Activated CD8-positive, alpha-beta memory T cell treated with anti-CD3 and anti-CD28 coated beads for 36 hours (primary cell): ENCODE measurements around the gene SPATA7. TPM values are rescaled to one million over a fixed set of nuclear protein-coding genes. Genes with fewer than 3 reads are reported as not detected.

ENCODE experiments used
- CTCF ChIA-PET: fragments of 350-600 bp; sonication (Branson Sonifier 250); formaldehyde crosslinking; loops from one replicate; lab custom pipeline; 2021; ENCODE audit warnings: antibody characterized with exemption; lab: Charles Lee
- POLR2A ChIA-PET: fragments of 350-600 bp; sonication (Branson Sonifier 250); formaldehyde crosslinking; loops from one replicate; lab custom pipeline; 2021; ENCODE audit warnings: antibody characterized with exemption; lab: Charles Lee
- total RNA-seq, 2 experiments: library from RNA; stranded (reverse); gene quantifications; one replicate each; pipeline ENCODE4 v1.2.3, GENCODE V29; 2021

The SPATA7 gene
- total RNA-seq, 2 experiments from 2014 or later: 2.4 to 2.8 TPM

DNA sequence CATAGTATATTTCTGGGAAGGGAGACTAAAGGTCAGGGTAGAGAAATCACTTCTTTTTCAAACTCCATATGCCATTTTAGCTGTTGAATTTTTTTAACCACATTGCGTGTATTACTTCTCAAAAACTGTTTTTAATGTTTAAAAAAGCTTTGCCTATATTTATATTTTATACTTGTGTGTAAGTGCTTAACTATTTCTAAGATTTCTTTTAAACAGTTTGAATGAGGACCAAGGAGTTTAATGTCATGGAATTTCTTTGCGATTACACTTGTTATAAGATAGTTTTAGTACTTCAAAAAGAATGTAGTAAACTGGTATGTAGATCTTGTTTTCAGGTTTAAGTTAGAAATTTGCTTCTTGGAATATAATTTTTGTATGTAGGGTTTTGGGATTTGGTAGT lies 7.2 kb downstream of the SPATA7 start:
- POLR2A ChIA-PET: no interaction called here

GRCh38 chr14:88411039-88411438 lies 25.6 kb downstream of the SPATA7 start:
- POLR2A ChIA-PET: no interaction called here
- CTCF ChIA-PET: no interaction called here

More for the DNA sequence above, 7.2 kb downstream of the SPATA7 start:
- CTCF ChIA-PET: interaction anchor here (1.4 kb wide), 1 partner anchor 12 kb away, joined by 3 read pairs; no protein-coding TSS in a partner anchor

GRCh38 chr14:88417594-88417993 lies 32.1 kb downstream of the SPATA7 start:
- ChIA-PET CTCF (no interaction called here), POLR2A (no interaction called here)

DNA sequence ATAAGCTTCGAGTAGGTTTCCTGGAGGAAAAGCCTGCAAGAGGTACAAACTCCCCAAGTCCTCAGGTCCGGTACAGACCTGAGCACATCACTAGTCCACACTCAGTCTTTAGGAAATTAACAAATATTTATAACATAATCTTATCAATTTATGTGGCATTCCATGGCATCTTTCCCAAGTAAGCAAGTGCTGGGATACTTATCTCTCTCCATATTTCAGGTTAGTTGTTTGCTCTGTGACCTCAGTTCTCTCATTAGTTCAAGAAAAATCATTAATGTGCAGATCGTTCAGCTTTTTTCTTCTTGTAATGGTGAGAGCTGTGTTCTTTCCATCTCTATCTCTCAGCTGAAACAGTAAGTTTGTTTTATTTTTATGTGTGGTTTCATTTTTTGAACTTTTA lies 34.7 kb downstream of the SPATA7 start:
- CTCF ChIA-PET: no interaction called here
- POLR2A ChIA-PET: no interaction called here

- ChIA-PET CTCF (no interaction called here), POLR2A (no interaction called here)
Measured at GRCh38 chr14:88421286-88421685, 35.8 kb downstream of the SPATA7 start.

DNA sequence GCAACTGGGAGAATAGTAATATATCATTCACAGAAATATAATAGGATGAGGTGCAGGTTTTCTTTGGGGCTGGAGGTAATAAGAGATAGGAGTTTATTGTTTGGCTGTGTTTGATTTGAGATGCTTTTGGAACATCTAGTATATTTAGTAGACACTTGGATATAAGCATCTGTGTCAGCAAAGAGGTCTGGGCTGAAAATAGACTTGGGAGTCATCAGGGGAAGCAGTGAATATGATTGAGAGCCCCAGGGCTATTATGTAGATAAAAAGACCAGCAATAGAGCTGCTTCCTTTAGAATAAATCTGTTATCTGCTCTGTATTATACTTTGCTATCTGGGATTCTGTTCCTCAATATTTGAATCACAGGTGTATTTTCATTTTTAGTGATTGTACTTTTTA lies 36.6 kb downstream of the SPATA7 start:
- ChIA-PET CTCF (no interaction called here), POLR2A (no interaction called here)

- POLR2A ChIA-PET: no interaction called here
Measured at GRCh38 chr14:88422919-88423650, 37.6 kb downstream of the SPATA7 start.

DNA sequence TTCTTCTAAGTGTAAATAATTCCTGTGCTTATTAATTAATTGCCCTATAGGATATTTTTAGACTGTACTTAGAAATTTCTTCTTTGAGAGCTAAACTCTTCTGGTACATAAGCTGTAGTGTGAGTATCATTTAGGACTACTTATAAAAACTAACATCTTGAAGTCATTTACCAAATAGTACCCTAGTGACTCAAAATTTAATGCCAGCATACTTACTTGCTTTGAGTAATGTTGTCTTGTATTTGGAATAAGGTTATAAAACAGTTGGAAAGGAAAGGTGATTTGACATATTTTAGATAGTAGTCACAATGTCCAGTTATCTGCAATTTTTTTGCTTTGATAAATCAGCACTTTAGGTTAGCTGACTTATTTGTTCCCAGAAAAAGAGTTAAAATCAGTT lies 39.1 kb downstream of the SPATA7 start:
- ChIA-PET CTCF (no interaction called here), POLR2A (no interaction called here)

More at GRCh38 chr14:88422919-88423650, 37.6 kb downstream of the SPATA7 start:
- CTCF ChIA-PET: no interaction called here

- ChIA-PET POLR2A (no interaction called here), CTCF (no interaction called here)
Measured at GRCh38 chr14:88426271-88426670, 40.8 kb downstream of the SPATA7 start.

- CTCF ChIA-PET: no interaction called here
- POLR2A ChIA-PET: no interaction called here
Measured at GRCh38 chr14:88430976-88431375, 45.5 kb downstream of the SPATA7 start.

DNA sequence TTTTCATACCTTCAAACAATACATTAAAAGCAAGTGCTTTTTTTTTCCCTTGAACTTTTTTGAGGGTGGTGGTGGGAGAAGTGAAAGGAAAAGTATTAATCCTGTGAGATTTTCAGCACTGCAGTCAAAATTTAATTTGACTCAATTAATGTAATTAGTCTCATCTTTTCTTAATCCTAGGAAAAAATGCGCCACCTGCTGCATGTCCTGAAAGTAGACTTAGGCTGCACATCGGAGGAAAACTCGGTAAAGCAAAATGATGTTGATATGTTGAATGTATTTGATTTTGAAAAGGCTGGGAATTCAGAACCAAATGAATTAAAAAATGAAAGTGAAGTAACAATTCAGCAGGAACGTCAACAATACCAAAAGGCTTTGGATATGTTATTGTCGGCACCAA lies 52.2 kb downstream of the SPATA7 start:
- ChIA-PET CTCF (no interaction called here), POLR2A (no interaction called here)

DNA sequence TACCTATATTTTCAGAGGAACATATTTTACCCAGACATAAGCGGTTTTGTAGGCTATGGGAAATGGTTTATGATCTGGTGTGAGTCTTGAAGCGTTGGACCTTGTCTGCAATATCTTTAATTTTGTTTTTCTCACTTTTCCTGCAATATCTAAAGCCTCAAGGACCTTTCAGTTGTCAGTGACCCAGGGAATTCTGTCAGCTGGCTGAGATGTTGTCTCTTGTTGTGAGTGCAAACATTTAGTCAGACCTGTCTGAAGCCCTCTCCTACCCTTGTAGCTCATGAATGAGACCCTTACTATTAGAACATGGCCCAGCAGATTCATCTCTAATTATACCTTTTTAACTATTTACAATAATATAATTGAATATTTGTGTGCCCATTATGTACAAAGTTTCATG lies 53.6 kb downstream of the SPATA7 start:
- ChIA-PET POLR2A (no interaction called here), CTCF (no interaction called here)

DNA sequence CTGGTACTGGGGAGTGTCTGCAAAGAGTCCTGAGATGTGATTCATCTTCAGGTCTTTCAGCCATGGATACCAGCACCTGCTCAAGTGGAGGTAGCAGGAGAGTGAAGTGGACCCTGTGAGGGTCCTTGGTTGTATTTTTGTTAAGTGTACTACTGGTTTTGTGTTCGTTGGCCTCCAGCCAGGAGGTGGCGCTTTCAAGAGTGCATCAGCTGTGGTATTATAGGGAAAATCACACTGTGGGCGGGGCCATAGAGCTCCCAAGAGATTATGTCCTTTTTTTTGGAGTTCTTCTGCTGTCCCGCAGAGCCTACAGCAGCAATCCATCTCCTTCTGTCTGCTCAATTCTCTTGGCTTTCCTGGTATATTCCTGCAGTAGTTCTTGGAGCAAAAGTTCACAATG lies 66.8 kb downstream of the SPATA7 start:
- POLR2A ChIA-PET: no interaction called here
- CTCF ChIA-PET: no interaction called here

DNA sequence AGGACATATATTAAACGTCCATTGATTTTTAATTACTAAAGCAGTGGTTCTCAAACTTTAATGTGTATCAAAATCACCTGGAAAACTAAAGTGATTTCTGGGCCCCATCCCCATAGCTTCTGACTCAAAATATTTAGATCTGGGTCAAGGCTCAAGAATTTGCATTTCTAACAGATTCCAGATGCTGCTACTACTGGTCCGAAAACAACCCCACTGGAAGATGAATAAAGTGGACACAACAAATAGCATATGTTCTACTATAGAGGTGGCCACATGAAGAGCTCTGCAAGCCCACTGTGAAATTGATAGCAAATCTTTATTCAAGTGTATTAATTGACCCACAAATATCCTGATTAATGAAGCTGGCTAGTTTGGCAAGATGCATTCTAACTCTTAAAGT lies 69.4 kb downstream of the SPATA7 start:
- ChIA-PET POLR2A (no interaction called here), CTCF (no interaction called here)

GRCh38 chr14:88463318-88463717 lies 77.9 kb downstream of the SPATA7 start:
- ChIA-PET CTCF (no interaction called here), POLR2A (no interaction called here)

DNA sequence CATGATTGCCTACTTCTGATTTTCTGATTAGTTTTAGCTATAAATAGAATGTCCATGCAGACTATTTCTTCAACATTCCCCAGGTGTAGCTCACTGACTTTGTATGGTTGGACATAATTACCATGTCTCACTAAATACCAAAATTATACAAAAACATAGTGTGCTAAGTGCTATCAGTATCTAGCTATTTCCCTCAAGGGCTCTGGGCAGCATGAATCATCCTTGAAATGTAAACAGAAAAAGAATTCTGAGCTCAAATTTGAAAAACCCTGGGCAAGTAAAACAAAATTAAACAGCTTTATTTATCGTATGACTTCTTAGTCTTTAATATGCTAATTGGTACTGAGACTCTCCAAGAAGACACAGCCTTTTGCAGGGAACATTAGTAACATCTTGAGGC lies 82.9 kb downstream of the SPATA7 start:
- ChIA-PET CTCF (no interaction called here), POLR2A (no interaction called here)

DNA sequence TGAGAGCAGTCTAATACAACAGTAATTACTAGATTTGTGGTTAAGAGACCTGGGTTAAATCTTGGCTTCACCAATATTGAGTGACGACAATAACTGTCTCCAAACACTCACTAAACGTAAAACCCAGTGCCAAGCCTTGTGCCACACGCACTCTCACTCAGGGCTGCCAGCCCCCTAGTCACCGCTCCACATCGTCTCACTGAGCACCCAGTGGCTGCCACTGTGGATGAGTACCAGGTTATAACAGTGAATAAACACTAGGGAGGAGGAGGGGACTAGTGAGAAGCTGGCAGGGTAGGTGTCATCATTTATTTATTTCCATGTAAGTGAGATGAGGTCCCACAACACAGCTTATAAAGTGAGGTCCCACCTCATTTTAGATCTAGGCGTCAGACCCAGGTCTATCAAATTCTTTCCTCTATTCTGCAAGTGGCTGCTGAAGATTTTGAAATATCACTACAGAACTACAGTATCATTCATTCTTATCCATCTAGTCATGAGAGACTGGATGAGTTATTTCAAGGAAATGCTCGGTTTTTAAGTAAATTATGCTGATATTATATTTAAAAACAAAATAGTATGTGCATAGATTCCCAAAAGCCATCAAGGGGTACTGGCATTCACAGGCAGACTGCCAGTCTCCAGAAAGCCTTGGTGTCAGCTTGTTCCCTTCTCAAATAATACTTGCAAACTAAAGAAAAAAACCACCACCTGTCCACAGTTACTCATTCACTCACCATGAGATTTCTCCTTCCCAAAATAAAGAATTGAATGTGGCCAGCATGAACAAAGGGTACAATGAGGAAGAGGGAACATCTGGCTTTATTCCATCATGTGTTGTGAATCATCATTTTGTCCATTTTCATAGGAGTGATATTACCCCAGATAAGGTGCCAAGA lies 85.3 kb downstream of the SPATA7 start:
- ChIA-PET CTCF (no interaction called here), POLR2A (no interaction called here)

GRCh38 chr14:88473791-88474190 lies 88.3 kb downstream of the SPATA7 start:
- ChIA-PET CTCF (interaction anchor here (1.5 kb wide), 1 partner anchor 19 kb away, joined by 3 read pairs; no protein-coding TSS in a partner anchor), POLR2A (no interaction called here)

DNA sequence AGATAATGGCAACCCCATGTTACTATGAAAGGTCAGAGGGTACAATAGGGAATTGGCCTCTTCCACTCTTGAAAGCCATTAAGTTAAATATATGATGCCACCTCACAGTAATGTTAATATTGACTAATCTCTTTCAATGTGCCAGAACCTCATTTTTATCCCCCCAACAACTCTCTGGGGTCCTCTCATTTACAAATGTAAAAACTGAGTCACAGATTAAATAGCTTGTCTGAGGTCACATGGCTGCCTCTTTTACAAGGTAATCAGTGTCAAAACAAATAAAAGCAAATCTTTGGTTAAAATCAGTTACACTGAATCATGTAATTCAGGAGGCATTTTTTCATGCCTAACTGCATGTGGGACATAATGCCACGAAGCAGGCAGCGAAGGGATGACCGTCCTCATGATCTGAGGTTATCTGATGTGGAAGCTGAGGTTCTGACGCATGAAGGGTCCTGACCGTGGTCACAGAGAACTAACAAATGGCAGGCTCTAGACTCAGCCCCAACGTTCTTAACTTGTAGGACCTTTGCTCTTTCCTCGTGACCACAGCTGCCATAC lies 90.8 kb downstream of the SPATA7 start:
- POLR2A ChIA-PET: no interaction called here
- CTCF ChIA-PET: no interaction called here

- ChIA-PET POLR2A (no interaction called here), CTCF (no interaction called here)
Measured at GRCh38 chr14:88476825-88477224, 91.4 kb downstream of the SPATA7 start.
